B cell (primary cell): ENCODE results near the gene SLC25A13.

Experiments
- CTCF ChIP-seq: fragments of 200-600 bp; IDR thresholded peaks from one replicate; pipeline ENCODE4 v1.8.0; 2022; ENCODE audit warnings: antibody characterized with exemption, mild to moderate bottlenecking
- EZH2 ChIP-seq: IDR thresholded peaks from 2 replicates; pipeline ENCODE4 v1.6.1; 2012; ENCODE audit warnings: borderline replicate concordance, low read depth, mild to moderate bottlenecking, moderate library complexity, low read length; ENCODE audit not compliant: insufficient read depth, poor library complexity, severe bottlenecking

GRCh38 chr7:96250776-96251361 lies 71.0 kb downstream of the SLC25A13 start:
- TF ChIP-seq CTCF (no peak), EZH2 (no peak)
